Large intestine (tissue), 12 donors: Measurements from ENCODE around the gene USP47. TPM values are rescaled to one million over a fixed set of nuclear protein-coding genes. Genes with fewer than 3 reads are reported as not detected.

Experiments used
- DNase-seq, 2 donors: peaks; one replicate each; pipeline versions ENCODE4 v3.0.0 to v3.0.0-alpha.2; 2013
- H3K27ac ChIP-seq: one replicate; pipeline ENCODE4 v1.5.1; 2013; ENCODE audit warnings: low read length
- H3K27me3 ChIP-seq: 2 replicates; pipeline ENCODE4 v1.6.1; 2013; ENCODE audit warnings: low read length; ENCODE audit not compliant: control insufficient read depth, insufficient read depth
- H3K36me3 ChIP-seq: 2 replicates; pipeline ENCODE4 v1.6.1; 2013; ENCODE audit warnings: low read length; ENCODE audit not compliant: control insufficient read depth, insufficient read depth
- H3K4me1 ChIP-seq: one replicate; pipeline ENCODE4 v1.6.1; 2013; ENCODE audit warnings: low read length; ENCODE audit not compliant: control insufficient read depth, insufficient read depth
- H3K4me3 ChIP-seq: one replicate; pipeline ENCODE4 v1.5.1; 2013; ENCODE audit warnings: low read length
- H3K9me3 ChIP-seq: one replicate; pipeline ENCODE4 v1.6.1; 2013; ENCODE audit warnings: mild to moderate bottlenecking, low read depth, low read length, moderate library complexity; ENCODE audit not compliant: control insufficient read depth
- WGBS: methylation state at CpG from one replicate; pipeline ENCODE4 v1.1.5; 2013; ENCODE audit warnings: low lambda C conversion rate; ENCODE audit not compliant: insufficient coverage; 5-methylcytosine and 5-hydroxymethylcytosine counted together
- long read RNA-seq, 11 donors: transcript quantifications; one replicate each; lab custom pipeline, GENCODE V29; 2026
- polyA plus RNA-seq: library from polyadenylated mRNA; unstranded; fragments of 120-200 nt; gene quantifications from one replicate; pipeline ENCODE4 v1.2.1, GENCODE V29; 2013

USP47 gene, protein sequence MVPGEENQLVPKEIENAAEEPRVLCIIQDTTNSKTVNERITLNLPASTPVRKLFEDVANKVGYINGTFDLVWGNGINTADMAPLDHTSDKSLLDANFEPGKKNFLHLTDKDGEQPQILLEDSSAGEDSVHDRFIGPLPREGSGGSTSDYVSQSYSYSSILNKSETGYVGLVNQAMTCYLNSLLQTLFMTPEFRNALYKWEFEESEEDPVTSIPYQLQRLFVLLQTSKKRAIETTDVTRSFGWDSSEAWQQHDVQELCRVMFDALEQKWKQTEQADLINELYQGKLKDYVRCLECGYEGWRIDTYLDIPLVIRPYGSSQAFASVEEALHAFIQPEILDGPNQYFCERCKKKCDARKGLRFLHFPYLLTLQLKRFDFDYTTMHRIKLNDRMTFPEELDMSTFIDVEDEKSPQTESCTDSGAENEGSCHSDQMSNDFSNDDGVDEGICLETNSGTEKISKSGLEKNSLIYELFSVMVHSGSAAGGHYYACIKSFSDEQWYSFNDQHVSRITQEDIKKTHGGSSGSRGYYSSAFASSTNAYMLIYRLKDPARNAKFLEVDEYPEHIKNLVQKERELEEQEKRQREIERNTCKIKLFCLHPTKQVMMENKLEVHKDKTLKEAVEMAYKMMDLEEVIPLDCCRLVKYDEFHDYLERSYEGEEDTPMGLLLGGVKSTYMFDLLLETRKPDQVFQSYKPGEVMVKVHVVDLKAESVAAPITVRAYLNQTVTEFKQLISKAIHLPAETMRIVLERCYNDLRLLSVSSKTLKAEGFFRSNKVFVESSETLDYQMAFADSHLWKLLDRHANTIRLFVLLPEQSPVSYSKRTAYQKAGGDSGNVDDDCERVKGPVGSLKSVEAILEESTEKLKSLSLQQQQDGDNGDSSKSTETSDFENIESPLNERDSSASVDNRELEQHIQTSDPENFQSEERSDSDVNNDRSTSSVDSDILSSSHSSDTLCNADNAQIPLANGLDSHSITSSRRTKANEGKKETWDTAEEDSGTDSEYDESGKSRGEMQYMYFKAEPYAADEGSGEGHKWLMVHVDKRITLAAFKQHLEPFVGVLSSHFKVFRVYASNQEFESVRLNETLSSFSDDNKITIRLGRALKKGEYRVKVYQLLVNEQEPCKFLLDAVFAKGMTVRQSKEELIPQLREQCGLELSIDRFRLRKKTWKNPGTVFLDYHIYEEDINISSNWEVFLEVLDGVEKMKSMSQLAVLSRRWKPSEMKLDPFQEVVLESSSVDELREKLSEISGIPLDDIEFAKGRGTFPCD (N-terminal part only)
- 64.1 TPM for polyA plus RNA-seq
- long read RNA-seq, donor 1, partial matches to known transcripts, result 14 of 14 reads
- long read RNA-seq, donor 1, other reads (novel, unspliced or antisense), result 0 of 14 reads
- long read RNA-seq, donor 2, full-length matches to known transcripts, result 8 of 58 reads
- long read RNA-seq, donor 2, partial matches to known transcripts, result 50 of 58 reads
- long read RNA-seq, donor 2, other reads (novel, unspliced or antisense), result 0 of 58 reads
- long read RNA-seq, donor 3, result 0 reads
- long read RNA-seq, donor 4, result 0 reads
- long read RNA-seq, donor 5, full-length matches to known transcripts, result 5 of 51 reads
- long read RNA-seq, donor 5, partial matches to known transcripts, result 46 of 51 reads
- long read RNA-seq, donor 5, other reads (novel, unspliced or antisense), result 0 of 51 reads
- long read RNA-seq, donor 6, full-length matches to known transcripts, result 3 of 50 reads
- long read RNA-seq, donor 6, partial matches to known transcripts, result 47 of 50 reads
- long read RNA-seq, donor 6, other reads (novel, unspliced or antisense), result 0 of 50 reads
- long read RNA-seq, donor 7, full-length matches to known transcripts, result 3 of 23 reads
- long read RNA-seq, donor 7, partial matches to known transcripts, result 20 of 23 reads
- long read RNA-seq, donor 7, other reads (novel, unspliced or antisense), result 0 of 23 reads
- long read RNA-seq, donor 8, full-length matches to known transcripts, result 12 of 68 reads
- long read RNA-seq, donor 8, partial matches to known transcripts, result 56 of 68 reads
- long read RNA-seq, donor 8, other reads (novel, unspliced or antisense), result 0 of 68 reads
- long read RNA-seq, donor 9, full-length matches to known transcripts, result 7 of 22 reads
- long read RNA-seq, donor 9, partial matches to known transcripts, result 15 of 22 reads
- long read RNA-seq, donor 9, other reads (novel, unspliced or antisense), result 0 of 22 reads
- long read RNA-seq, donor 10, full-length matches to known transcripts, result 7 of 69 reads
- long read RNA-seq, donor 10, partial matches to known transcripts, result 62 of 69 reads
- long read RNA-seq, donor 10, other reads (novel, unspliced or antisense), result 0 of 69 reads
- long read RNA-seq, donor 11, full-length matches to known transcripts, result 4 of 27 reads
- long read RNA-seq, donor 11, partial matches to known transcripts, result 23 of 27 reads
- long read RNA-seq, donor 11, other reads (novel, unspliced or antisense), result 0 of 27 reads

DNA sequence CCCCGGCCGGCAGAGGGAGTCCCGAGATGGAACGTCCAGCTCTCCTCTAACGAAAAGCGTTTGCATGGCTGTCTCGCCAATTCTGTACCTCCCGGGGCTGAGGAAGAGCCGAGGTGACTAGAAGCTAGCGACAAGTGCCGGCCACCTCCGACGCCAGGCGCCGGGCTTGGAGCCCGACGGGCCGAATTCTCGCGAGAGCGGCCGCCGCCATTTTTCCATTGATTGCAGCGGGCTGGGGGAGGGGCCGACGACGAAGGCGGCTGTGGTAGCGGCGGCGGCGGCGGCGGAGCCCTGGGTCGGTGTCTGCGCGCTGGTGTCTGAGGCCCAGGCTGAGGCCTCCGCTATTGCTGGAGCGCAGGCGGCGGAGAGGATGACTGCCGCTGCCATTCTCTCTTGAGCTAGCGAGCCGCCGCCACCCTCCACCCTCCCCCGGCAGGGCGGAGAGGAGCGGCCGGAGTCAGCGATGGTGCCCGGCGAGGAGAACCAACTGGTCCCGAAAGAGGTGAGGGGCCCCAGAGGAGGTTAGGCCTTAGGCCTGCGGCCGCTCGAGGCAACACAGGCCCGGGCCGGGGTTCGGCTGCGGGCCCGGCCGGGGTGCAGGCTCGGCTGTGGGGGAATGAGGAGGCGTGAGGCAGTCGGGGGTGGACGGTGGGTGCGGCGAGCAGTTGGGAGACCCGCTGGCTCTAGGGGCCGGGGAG is at the start of gene USP47:
Gene USP47 (plus strand): TSS at position 250 of the 698 bp plus-strand sequence. CDS start 214 bp downstream, at position 464.
- H3K27ac ChIP-seq, result peak within 1 kb of the TSS; percentile 99
- WGBS, result no CpG with 5 or more reads among the region's 70 CpGs
- no peaks in the 10 kb centered on the region for H3K9me3 ChIP-seq
- no peaks in the 10 kb centered on the region for H3K36me3 ChIP-seq
- no peaks in the 10 kb centered on the region for H3K27me3 ChIP-seq
- peaks cover 10% of the 10 kb centered on the region for H3K4me1 ChIP-seq
- peak; percentile 77 to 94 for DNase-seq
- H3K4me3 ChIP-seq, result peak within 1 kb of the TSS; percentile 90

DNA sequence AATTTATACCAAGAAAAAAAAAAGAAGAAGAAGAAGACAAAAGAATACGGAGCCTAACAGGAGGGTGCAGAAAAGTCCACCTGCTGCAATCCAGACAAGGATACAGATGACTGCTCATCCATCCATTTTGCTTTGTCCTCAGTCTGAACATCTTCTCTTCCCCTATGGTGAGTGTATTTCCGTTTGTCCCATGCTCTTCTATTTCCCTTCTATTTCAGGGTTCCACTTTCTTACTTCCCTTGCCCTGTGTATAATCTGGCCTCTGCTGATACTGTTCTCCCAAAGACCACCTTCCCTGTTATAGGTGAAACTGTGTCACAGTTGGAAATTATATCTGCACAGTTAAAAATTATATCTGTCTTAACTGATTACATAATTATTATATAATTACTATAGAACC is 48.7 kb upstream of the USP47 start:
- H3K27ac ChIP-seq, result no peak overlapping the region
- H3K9me3 ChIP-seq, result no peaks in the 10 kb centered on the region
- peaks cover 8% of the 10 kb centered on the region for H3K27me3 ChIP-seq
- no peaks in the 10 kb centered on the region for H3K36me3 ChIP-seq
- no peak for DNase-seq
- WGBS, result 100% methylated on average over 1 of the region's 2 CpGs
- no peaks in the 10 kb centered on the region for H3K4me1 ChIP-seq
- no peak overlapping the region for H3K4me3 ChIP-seq

DNA sequence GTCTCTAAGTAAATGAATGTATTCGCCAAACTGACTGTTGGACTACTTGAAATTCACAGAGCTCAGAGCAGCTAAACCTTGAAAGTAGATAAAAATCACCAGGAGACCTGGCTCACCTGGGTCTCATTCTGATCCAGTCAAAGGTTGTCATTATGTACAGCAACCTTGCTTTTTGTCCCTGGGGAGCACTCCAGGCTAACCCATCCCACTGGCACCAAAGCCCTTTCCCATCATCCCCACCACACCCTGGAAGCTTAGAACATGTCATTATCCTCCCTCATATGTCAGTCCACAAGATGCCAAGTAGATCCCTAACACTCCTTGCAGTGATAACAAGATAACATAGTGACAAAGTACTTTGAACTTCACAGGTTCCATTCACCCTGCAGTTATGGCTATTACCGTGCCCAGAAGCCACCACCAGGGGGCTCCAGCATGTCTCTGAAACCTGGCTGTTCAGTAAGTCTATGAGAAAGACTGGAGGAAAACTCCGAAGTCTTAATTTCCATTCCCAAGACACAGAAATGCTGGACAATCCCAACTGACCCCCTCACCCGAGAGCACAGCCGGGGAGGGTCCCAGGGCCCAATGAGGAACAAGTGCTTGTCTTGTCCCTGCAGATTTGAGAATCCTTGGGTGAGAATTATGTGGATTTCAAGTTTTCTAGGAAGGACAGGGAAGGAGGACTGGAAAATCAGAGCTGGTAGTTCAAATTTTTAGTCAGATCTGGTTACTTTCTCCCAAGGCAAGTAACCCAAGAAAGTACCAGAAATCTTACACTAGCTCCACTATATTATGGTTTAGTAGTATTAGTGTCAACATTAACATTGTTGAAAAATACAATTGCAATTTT is 43.0 kb upstream of the USP47 start:
- peak; percentile 80 to 81 for DNase-seq
- Histone ChIP-seq H3K27ac (no peak overlapping the region), H3K4me3 (no peak overlapping the region), H3K27me3 (peaks cover 4% of the 10 kb centered on the region), H3K9me3 (no peaks in the 10 kb centered on the region), H3K4me1 (no peaks in the 10 kb centered on the region), H3K36me3 (no peaks in the 10 kb centered on the region)
- no CpG with 5 or more reads among the region's 5 CpGs for WGBS

DNA sequence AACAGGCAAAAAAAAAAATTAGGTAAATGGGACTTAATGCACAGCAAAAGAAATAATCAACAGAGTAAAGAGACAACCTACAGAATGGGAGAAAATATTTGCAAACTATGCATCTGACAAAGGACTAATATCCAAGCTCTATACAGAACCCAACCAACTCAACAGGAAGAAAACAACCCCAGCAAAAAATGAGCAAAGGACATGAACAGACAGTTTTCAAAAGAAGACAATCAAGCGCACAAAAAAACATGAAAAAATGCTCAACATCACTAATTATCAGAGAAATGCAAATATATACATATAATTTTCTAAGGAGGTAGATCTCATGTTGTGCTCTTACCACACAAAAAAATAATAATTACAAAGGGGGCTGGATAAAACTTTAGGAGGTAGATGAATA is 36.5 kb upstream of the USP47 start:
- WGBS, result 88% methylated on average over 1 of the region's 1 CpG
- no peaks in the 10 kb centered on the region for H3K4me1 ChIP-seq
- H3K4me3 ChIP-seq, result no peak overlapping the region
- no peaks in the 10 kb centered on the region for H3K27me3 ChIP-seq
- DNase-seq, result no peak
- H3K36me3 ChIP-seq, result no peaks in the 10 kb centered on the region
- H3K27ac ChIP-seq, result no peak overlapping the region
- H3K9me3 ChIP-seq, result no peaks in the 10 kb centered on the region

DNA sequence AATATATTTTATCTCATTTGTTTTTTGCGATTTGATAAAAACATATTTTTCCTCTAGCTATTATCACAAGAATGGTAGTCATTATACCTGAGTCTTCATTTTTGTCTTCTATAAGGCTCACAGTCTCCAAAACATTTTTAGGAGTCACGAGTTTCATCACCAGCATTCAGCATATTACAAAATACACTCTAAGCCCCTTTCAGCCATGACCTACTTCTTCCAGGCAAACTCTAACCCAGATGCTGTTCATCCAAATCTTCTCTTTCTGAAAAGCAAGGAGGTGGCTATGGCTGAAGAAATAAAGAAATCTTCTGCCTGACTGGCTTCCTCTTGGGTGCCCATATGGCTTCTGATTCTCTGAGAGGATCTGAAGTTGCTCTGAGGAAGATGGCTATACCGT is 35.7 kb upstream of the USP47 start:
- Histone ChIP-seq H3K4me3 (no peak overlapping the region), H3K36me3 (no peaks in the 10 kb centered on the region), H3K9me3 (no peaks in the 10 kb centered on the region), H3K27me3 (no peaks in the 10 kb centered on the region), H3K4me1 (no peaks in the 10 kb centered on the region), H3K27ac (no peak overlapping the region)
- DNase-seq, result no peak
- 100% methylated on average over 1 of the region's 3 CpGs for WGBS

DNA sequence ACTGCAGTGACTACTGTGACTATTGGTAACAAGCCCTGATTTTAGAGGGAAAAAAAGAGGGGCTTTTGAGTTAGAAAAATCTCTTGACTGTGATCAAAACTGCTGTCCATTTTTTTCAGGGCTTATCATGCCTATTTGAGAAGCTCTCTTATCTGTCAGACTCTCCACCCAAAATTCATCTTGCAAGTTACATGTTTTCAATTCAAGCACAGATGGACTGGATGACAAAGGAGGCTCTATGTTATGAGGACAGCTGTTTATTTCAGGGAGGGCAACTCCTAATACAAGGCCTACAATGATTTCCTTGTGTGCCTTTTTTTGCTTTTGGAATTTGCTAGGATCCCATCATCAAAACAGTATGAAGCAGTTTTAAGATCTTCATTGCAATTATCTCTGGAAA is 35.2 kb upstream of the USP47 start:
- Histone ChIP-seq H3K4me1 (no peaks in the 10 kb centered on the region), H3K36me3 (no peaks in the 10 kb centered on the region), H3K9me3 (peaks cover 4% of the 10 kb centered on the region), H3K27me3 (no peaks in the 10 kb centered on the region), H3K4me3 (no peak overlapping the region), H3K27ac (no peak overlapping the region)
- DNase-seq, result no peak

DNA sequence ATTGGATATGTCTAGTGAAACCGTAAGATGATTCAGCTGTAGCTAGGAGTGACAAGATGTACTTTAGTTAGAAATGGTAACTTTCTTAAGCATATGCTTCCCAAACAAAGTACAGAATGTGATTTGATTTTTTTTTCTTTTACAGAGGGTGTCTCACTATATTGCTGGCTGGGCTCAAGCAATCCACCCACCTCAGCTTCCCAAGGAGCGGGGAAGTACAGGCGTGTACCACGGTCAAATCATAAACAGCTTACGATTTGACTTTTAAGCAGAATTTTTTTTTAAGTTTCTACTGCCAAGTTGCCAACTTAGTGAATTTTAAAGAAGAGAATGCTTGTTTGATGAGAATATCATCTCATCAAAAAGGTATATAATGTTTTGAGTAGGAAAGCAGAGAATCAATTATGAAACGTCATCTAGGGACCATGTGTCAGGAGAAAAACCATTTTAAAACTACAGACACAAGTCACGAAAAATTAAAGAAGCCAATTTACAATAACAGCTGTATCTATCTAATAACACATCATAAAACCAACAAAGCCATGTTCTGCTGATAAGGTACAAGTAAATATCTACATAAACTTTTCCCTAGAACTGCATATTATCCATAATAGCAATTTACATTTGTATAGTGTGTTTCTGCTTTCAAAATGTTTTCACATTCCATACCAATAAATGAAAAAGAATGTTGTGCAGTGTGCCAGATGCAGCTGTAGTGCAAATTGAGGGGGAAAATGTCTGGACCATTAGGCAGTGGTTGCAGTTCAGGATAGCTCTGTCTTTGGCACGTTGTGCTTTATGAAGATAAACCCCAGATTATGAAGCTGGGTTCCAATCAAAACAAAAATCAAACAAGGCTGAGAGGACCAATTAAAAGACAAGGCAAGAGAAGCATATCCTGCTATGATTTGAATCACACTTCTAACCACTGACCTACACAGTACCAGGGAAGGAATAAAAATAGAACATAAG is 33.7 kb upstream of the USP47 start:
- no peak overlapping the region for H3K27ac ChIP-seq
- peaks cover 4% of the 10 kb centered on the region for H3K9me3 ChIP-seq
- no peak overlapping the region for H3K4me3 ChIP-seq
- DNase-seq, result no peak
- H3K36me3 ChIP-seq, result no peaks in the 10 kb centered on the region
- no peaks in the 10 kb centered on the region for H3K4me1 ChIP-seq
- 84% methylated on average over 2 of the region's 8 CpGs for WGBS
- no peaks in the 10 kb centered on the region for H3K27me3 ChIP-seq
